ENCODE measurements around the gene KCTD8.
"Not testable (repeated sequence)": the region's sequence is repeated elsewhere in the genome, so short reads cannot be mapped to it uniquely, and the experiment has no call there.

KCTD8 gene

GRCh38 chr4:44320833-44321232, 127.8 kb downstream of the KCTD8 start:
- no peak for DNase-seq

GRCh38 chr4:44319129-44319528, 129.5 kb downstream of the KCTD8 start:
- no peak for DNase-seq

- DNase-seq = no peak
These were observed 134.9 kb downstream of the KCTD8 start for GRCh38 chr4:44313702-44314101.

- no peak for DNase-seq
These were observed 161.1 kb downstream of the KCTD8 start for GRCh38 chr4:44287505-44287904.

- no peak for DNase-seq
These were observed 169.1 kb downstream of the KCTD8 start for GRCh38 chr4:44279469-44279868.

DNA sequence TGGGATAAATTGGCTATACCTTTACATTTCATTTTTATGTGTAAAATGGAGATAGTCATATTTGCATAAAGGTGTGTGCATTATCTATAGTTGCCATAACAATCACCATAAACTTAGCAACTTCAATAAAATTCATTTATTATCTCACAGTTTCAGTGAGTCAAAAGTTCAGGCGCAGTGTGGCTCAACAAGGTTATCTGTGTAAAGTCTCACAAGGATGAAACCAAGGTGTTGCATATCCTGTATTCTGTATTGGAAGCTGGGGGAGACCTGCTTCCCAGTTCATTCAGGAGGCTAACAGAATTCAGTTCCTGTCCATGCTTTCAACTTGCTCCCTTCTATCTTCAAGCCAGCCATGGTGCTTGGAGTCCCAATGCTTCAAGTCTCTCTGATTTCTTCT, 169.5 kb downstream of the KCTD8 start:
- DNase-seq = no peak

DNA sequence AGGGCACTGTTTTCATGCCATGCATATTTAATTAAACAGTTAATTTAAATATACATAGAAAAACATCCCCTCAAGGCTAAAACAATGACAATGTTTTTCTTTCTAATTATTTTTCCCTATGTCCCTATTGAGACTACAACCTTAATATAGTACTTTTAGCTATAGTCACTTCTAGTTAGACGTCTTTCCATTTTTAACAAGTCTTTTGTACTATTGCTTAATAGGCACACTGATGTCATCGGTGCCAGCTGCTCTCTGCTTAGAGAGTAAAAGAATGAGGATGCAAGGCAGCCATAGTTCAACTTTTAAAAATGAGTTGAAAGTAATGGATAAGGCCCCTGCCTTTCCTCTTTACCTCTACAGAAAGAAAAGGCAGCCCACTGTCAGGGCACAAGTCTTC, 191.1 kb downstream of the KCTD8 start:
- no peak for DNase-seq

DNA sequence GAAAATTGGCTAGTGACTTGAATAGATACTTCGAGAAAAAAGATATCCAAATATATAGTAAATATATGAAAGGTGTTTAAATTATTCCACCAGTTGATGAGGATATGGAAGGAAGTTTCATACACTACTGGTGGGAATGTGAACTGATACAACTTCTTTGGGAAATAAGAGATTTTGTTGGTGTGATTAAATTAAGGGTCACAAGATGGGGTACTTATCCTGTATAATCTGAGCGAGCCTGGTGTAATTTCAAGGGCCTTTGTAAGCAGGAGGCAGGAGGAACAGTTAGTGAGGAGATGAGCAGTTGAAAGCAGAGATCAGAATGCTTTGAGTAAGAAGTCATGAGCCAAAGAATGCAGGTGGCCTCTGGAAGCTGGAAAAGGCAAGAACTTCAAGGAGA, 192.2 kb downstream of the KCTD8 start:
- DNase-seq = no peak

- no peak for DNase-seq
These were observed 211.0 kb downstream of the KCTD8 start for GRCh38 chr4:44237643-44238042.

GRCh38 chr4:44235897-44236296, 212.7 kb downstream of the KCTD8 start:
- no peak for DNase-seq

GRCh38 chr4:44232262-44232661, 216.3 kb downstream of the KCTD8 start:
- DNase-seq = no peak

- no peak for DNase-seq
These were observed 217.6 kb downstream of the KCTD8 start for GRCh38 chr4:44231006-44231405.

DNA sequence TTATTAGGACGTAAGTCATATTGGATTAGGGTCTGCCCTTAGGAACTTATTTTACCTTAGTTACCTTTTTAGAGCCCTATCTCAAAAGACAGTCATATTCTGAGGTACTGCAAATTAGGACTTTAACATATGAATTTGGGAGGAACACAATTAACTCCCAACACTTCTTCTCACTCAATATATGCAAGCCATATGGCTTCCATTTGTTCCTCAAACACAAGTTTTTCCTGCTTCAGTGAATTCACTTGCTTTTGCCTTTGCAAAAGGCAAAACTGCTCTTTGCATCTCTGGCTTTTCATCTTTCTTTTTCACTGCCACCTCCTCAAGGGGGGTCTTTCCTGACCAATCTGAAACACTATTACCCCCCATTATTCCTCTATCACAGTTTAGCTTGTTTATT, 220.3 kb downstream of the KCTD8 start:
- DNase-seq = no peak

GRCh38 chr4:44221407-44221806, 227.2 kb downstream of the KCTD8 start:
- DNase-seq = no peak

GRCh38 chr4:44210750-44211149, 237.9 kb downstream of the KCTD8 start:
- no peak for DNase-seq

GRCh38 chr4:44196796-44197195, 251.8 kb downstream of the KCTD8 start:
- no peak for DNase-seq

DNA sequence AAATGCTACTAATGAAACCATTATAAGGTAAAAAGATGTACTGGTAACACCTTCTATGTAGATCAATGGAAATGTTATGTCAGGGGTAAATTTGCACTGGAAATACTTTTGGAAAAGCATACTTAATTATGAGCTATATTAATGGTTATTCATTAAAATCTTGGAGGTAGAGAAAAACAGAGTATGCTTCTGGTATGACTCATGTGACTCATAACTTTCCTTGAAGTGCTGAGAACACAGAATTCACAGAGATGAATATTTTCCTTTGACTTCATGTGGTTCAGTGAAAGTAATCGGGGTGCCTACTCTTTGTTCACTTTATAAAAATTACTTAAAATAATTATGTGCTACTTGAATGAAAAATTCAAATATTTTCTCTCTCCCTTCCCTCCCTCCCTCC, 254.2 kb downstream of the KCTD8 start:
- DNase-seq = no peak

DNA sequence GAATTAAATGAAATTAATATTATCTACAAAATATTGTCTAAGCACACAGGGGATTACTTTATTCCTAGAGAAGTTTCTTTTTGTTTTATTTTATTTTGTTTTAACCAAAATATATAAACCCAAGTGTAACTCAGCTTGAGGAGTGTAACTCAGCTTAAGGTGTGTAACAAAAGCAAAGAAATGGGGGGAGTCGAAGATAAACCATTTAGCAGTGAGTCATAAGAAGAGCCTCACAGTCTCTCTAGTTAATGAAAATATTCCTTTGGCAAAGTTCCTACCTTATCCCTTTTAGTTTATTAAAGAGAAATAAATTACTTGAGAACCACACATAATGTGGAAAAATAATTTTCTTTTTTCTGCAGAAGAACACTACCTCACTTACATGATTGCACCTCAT, 261.8 kb downstream of the KCTD8 start:
- no peak for DNase-seq

- no peak for DNase-seq
These were observed 262.3 kb downstream of the KCTD8 start for GRCh38 chr4:44186096-44186849.

GRCh38 chr4:44181491-44182349, 266.9 kb downstream of the KCTD8 start:
- DNase-seq = not testable (repeated sequence)

- not testable (repeated sequence) for DNase-seq
These were observed 280.8 kb downstream of the KCTD8 start for GRCh38 chr4:44167766-44168165.

GRCh38 chr4:44165938-44166337, 282.7 kb downstream of the KCTD8 start:
- DNase-seq = no peak

GRCh38 chr4:44162538-44163270, 285.9 kb downstream of the KCTD8 start:
- no peak for DNase-seq

GRCh38 chr4:44161756-44162155, 286.9 kb downstream of the KCTD8 start:
- DNase-seq = no peak
